Astrocyte (in vitro differentiated cells and primary cell): ENCODE measurements around the gene CORO2B. TPM values are rescaled to one million over a fixed set of nuclear protein-coding genes. Genes with fewer than 3 reads are reported as not detected.

Source experiments
- DNase-seq: peaks from one replicate; pipeline ENCODE4 v3.0.0-alpha.2; 2010; ENCODE audit warnings: low read depth
- FAIRE-seq: peaks from 2 replicates; lab custom pipeline; 2011; peaks lifted over from hg19 to GRCh38; lab: Jason Lieb, UNC
- H2AFZ ChIP-seq: 2 replicates; pipeline ENCODE4 v1.6.0; 2012; ENCODE audit warnings: low read depth, low read length, inconsistent platforms
- H3K27ac ChIP-seq: 2 replicates; pipeline ENCODE4 v1.5.1; 2011; ENCODE audit warnings: low read depth, low read length, inconsistent platforms
- H3K27me3 ChIP-seq: 2 replicates; pipeline ENCODE4 v1.6.0; 2011; ENCODE audit warnings: low read length, inconsistent platforms; ENCODE audit not compliant: insufficient read depth
- H3K36me3 ChIP-seq: 2 replicates; pipeline ENCODE4 v1.5.1; 2011; ENCODE audit warnings: low read length, inconsistent platforms; ENCODE audit not compliant: insufficient read depth
- H3K4me1 ChIP-seq: 2 replicates; pipeline ENCODE4 v1.5.1; 2011; ENCODE audit warnings: low read length, inconsistent platforms; ENCODE audit not compliant: insufficient read depth
- H3K4me2 ChIP-seq: 2 replicates; pipeline ENCODE4 v1.6.0; 2012; ENCODE audit warnings: low read length, inconsistent platforms
- H3K4me3 ChIP-seq: 2 replicates; pipeline ENCODE4 v1.5.1; 2011; ENCODE audit warnings: low read depth, mild to moderate bottlenecking, low read length, inconsistent platforms; ENCODE audit not compliant: insufficient read depth
- H3K79me2 ChIP-seq: 2 replicates; pipeline ENCODE4 v1.6.0; 2012; ENCODE audit warnings: mild to moderate bottlenecking, low read length, inconsistent platforms; ENCODE audit not compliant: insufficient read depth
- H3K9ac ChIP-seq: 2 replicates; pipeline ENCODE4 v1.6.0; 2012; ENCODE audit warnings: mild to moderate bottlenecking, low read length, inconsistent platforms
- H3K9me3 ChIP-seq: 2 replicates; pipeline ENCODE4 v1.5.1; 2012; ENCODE audit warnings: low read depth, mild to moderate bottlenecking, low read length, inconsistent platforms; ENCODE audit not compliant: insufficient read depth
- H4K20me1 ChIP-seq: 2 replicates; pipeline ENCODE4 v1.6.0; 2012; ENCODE audit warnings: low read length, inconsistent platforms; ENCODE audit not compliant: insufficient read depth
- H3K27ac Mint-ChIP-seq: one replicate; pipeline ENCODE4 v1.8.0; 2021; ENCODE audit warnings: mild to moderate bottlenecking, mixed read lengths; ENCODE audit not compliant: unreplicated experiment
- H3K27me3 Mint-ChIP-seq: one replicate; pipeline ENCODE4 v1.8.0; 2021; ENCODE audit warnings: low read depth, mixed read lengths; ENCODE audit not compliant: unreplicated experiment
- H3K36me3 Mint-ChIP-seq: one replicate; pipeline ENCODE4 v1.8.0; 2021; ENCODE audit warnings: low read depth, mixed read lengths; ENCODE audit not compliant: unreplicated experiment
- H3K4me1 Mint-ChIP-seq: one replicate; pipeline ENCODE4 v1.8.0; 2021; ENCODE audit warnings: low read depth, mixed read lengths; ENCODE audit not compliant: unreplicated experiment
- H3K4me3 Mint-ChIP-seq: one replicate; pipeline ENCODE4 v1.8.0; 2021; ENCODE audit warnings: mild to moderate bottlenecking, moderate library complexity, mixed read lengths; ENCODE audit not compliant: unreplicated experiment
- H3K9me3 Mint-ChIP-seq: one replicate; pipeline ENCODE4 v1.8.0; 2021; ENCODE audit warnings: mild to moderate bottlenecking, mixed read lengths; ENCODE audit not compliant: unreplicated experiment
- EZH2 ChIP-seq: IDR thresholded peaks from 2 replicates; pipeline ENCODE4 v1.6.1; 2012; ENCODE audit warnings: mild to moderate bottlenecking, low read length, inconsistent platforms; ENCODE audit not compliant: insufficient read depth
- total RNA-seq: library from RNA; stranded (reverse); gene quantifications from 2 replicates; pipeline ENCODE4 v1.2.1, GENCODE V29; 2021
- TF ChIP-seq, protein P1 (sequence below): IDR thresholded peaks from 2 replicates; pipeline ENCODE4 v1.5.1; 2011; ENCODE audit warnings: low read depth, mild to moderate bottlenecking, inconsistent platforms, low read length, moderate library complexity; ENCODE audit not compliant: insufficient read depth

CORO2B gene
- total RNA-seq, 1 donor from 2014 or later = 7.4 TPM

DNA sequence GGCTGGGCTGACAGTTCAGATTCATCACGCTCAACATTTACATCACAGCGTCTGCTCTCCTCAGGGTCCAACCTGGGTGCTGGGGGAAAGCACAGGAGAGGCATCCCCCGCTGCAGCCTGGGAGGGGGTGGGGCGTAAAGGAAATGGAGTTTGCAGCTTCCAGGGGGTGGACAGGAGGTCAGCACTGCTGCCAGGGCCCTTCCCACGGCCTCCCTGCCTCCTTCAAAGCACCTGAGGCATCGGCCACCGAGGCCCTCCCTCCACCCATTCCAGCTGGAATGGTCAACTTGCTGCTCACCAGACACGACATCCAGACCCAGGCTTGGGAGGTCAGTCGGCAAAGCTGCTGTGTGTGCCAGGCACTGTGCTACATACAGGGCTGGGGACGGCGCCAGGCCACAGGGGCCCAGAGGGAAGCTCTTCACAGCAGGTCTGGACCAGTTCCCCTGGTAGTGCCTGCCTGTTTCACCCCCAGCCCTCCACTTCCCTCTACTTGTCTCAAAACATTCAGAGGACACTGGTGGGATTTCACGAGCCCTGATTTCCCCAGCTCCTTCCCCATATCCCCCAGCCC, 121.2 kb downstream of the CORO2B start:
- Histone ChIP-seq H3K9me3 (no peaks in the 10 kb centered on the region), H2AFZ (peak overlapping the region; percentile 67), H3K9ac (peak overlapping the region; percentile 70), H3K4me1 (peaks cover 16% of the 10 kb centered on the region), H3K4me3 (no peak overlapping the region), H3K79me2 (no peaks in the 10 kb centered on the region), H3K36me3 (peaks cover 2% of the 10 kb centered on the region), H3K27me3 (no peaks in the 10 kb centered on the region), H4K20me1 (peaks cover 3% of the 10 kb centered on the region), H3K4me2 (peak overlapping the region; percentile 77), H3K27ac (peak overlapping the region; percentile 33)
- TF ChIP-seq EZH2 = no peak
- TF ChIP-seq, protein P1, sequence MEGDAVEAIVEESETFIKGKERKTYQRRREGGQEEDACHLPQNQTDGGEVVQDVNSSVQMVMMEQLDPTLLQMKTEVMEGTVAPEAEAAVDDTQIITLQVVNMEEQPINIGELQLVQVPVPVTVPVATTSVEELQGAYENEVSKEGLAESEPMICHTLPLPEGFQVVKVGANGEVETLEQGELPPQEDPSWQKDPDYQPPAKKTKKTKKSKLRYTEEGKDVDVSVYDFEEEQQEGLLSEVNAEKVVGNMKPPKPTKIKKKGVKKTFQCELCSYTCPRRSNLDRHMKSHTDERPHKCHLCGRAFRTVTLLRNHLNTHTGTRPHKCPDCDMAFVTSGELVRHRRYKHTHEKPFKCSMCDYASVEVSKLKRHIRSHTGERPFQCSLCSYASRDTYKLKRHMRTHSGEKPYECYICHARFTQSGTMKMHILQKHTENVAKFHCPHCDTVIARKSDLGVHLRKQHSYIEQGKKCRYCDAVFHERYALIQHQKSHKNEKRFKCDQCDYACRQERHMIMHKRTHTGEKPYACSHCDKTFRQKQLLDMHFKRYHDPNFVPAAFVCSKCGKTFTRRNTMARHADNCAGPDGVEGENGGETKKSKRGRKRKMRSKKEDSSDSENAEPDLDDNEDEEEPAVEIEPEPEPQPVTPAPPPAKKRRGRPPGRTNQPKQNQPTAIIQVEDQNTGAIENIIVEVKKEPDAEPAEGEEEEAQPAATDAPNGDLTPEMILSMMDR = no peak
- no peak overlapping the region for H3K4me3 Mint-ChIP-seq
- H3K27ac Mint-ChIP-seq = no peak overlapping the region
- H3K4me1 Mint-ChIP-seq = peaks cover 8% of the 10 kb centered on the region
- FAIRE-seq (no peak), DNase-seq (no peak)
- H3K36me3 Mint-ChIP-seq = peaks cover 11% of the 10 kb centered on the region
- H3K9me3 Mint-ChIP-seq = peaks cover 3% of the 10 kb centered on the region
- H3K27me3 Mint-ChIP-seq = peaks cover 19% of the 10 kb centered on the region

DNA sequence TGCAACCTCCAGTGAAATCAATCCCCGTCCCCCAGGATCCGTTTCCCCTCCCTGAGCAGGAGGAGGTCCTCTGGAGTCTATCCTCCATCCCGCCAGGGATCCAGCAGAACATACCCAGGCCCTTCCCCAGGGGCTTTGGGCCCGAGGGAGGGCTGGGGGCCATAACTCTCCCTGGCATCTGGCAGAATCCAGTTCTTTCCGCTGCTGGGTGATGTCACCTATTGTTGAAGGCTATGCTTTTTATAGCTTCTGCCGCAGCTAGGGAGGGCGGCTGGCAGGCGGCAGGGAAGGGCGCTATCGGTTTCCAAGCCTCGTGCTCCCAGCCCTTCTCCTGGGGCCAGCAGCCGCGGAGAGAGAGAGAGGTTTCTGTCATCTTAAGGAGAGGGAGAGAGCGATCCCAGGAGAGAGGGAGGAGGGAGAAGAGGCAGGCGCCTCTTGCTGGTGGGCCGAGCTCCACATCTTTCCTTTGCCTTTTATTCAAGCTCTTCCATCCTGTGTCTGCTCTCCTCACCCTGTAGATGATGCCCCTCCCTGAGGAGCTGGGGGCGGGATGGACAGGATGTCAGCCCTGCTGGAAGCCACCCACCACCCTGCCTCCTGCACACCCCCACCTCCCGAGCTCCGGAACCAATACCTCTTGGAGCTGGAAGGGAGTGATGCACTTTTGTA, 121.8 kb downstream of the CORO2B start:
- H3K9me3 ChIP-seq = no peaks in the 10 kb centered on the region
- H3K79me2 ChIP-seq = no peaks in the 10 kb centered on the region
- peaks cover 4% of the 10 kb centered on the region for H3K4me1 Mint-ChIP-seq
- peaks cover 11% of the 10 kb centered on the region for H3K36me3 Mint-ChIP-seq
- peaks cover 16% of the 10 kb centered on the region for H3K4me1 ChIP-seq
- peaks cover 3% of the 10 kb centered on the region for H4K20me1 ChIP-seq
- H3K27me3 ChIP-seq = no peaks in the 10 kb centered on the region
- peak overlapping the region; percentile 8 for H3K4me3 ChIP-seq
- H3K9me3 Mint-ChIP-seq = peaks cover 3% of the 10 kb centered on the region
- H3K4me3 Mint-ChIP-seq = peak overlapping the region; percentile 50
- peaks cover 2% of the 10 kb centered on the region for H3K36me3 ChIP-seq
- DNase-seq (peak; percentile 65), FAIRE-seq (no peak)
- H3K27me3 Mint-ChIP-seq = peaks cover 19% of the 10 kb centered on the region
- H3K27ac Mint-ChIP-seq = no peak overlapping the region
- H3K9ac ChIP-seq = peak overlapping the region; percentile 70
- peak overlapping the region; percentile 67 for H2AFZ ChIP-seq
- TF ChIP-seq EZH2 = no peak
- TF ChIP-seq, protein P1 = no peak
- peak overlapping the region; percentile 77 for H3K4me2 ChIP-seq
- H3K27ac ChIP-seq = peak overlapping the region; percentile 33

DNA sequence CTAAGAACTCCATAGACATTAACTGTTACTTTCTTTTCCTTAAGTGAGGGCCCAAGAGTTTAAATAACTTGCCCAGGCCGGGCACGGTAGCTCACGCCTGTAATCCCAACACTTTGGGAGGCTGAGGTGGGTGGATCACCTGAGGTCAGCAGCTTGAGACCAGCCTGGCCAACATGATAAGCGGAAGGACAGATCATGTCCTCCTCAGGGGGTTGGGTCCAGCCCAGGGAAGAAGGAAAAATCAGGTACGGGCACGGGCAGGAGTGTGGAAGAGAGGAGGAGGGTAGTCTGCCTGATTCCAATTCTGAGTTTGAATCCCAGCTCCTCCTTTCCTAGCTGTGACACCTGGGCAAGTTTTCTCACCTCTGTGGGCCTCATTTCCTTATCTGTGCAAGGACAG, 123.1 kb downstream of the CORO2B start:
- no peak overlapping the region for H3K27ac ChIP-seq
- no peaks in the 10 kb centered on the region for H3K27me3 ChIP-seq
- peaks cover 11% of the 10 kb centered on the region for H3K36me3 Mint-ChIP-seq
- H4K20me1 ChIP-seq = peaks cover 1% of the 10 kb centered on the region
- H3K4me3 Mint-ChIP-seq = no peak overlapping the region
- no peak for TF ChIP-seq EZH2
- TF ChIP-seq, protein P1 = no peak
- H3K4me3 ChIP-seq = no peak overlapping the region
- H3K27ac Mint-ChIP-seq = no peak overlapping the region
- FAIRE-seq = no peak
- DNase-seq = no peak
- H3K4me2 ChIP-seq = no peak overlapping the region
- H2AFZ ChIP-seq = no peak overlapping the region
- no peaks in the 10 kb centered on the region for H3K79me2 ChIP-seq
- peaks cover 3% of the 10 kb centered on the region for H3K9me3 Mint-ChIP-seq
- peaks cover 20% of the 10 kb centered on the region for H3K27me3 Mint-ChIP-seq
- peaks cover 2% of the 10 kb centered on the region for H3K36me3 ChIP-seq
- no peak overlapping the region for H3K9ac ChIP-seq
- H3K4me1 ChIP-seq = peaks cover 16% of the 10 kb centered on the region
- H3K9me3 ChIP-seq = no peaks in the 10 kb centered on the region
- peaks cover 4% of the 10 kb centered on the region for H3K4me1 Mint-ChIP-seq
